Coronary artery (tissue), 2 donors: ENCODE results near the gene MEG3.

Experiments used
- DNase-seq: peaks from one replicate; pipeline ENCODE4 v3.0.0-alpha.2; 2017; ENCODE audit warnings: low spot score
- H3K27ac ChIP-seq, 2 donors: fragments of 200-600 bp; sonication (generic); one replicate each; pipeline ENCODE4 v1.5.1; 2016 to 2019
- H3K4me3 ChIP-seq: fragments of 200-600 bp; sonication (generic); 2 replicates; pipeline ENCODE4 v1.5.1; 2016; ENCODE audit warnings: mild to moderate bottlenecking, moderate library complexity
- TF ChIP-seq, protein P1 (sequence below): fragments of 200-600 bp; sonication (generic); IDR thresholded peaks from one replicate; pipeline ENCODE4 v1.5.1; 2019; ENCODE audit warnings: antibody characterized with exemption

The MEG3 gene

GRCh38 chr14:100879194-100879593 is 53.3 kb downstream of the MEG3 start:
- H3K27ac ChIP-seq, result no peak overlapping the region
- DNase-seq, result no peak
- no peak overlapping the region for H3K4me3 ChIP-seq
- TF ChIP-seq, protein P1, sequence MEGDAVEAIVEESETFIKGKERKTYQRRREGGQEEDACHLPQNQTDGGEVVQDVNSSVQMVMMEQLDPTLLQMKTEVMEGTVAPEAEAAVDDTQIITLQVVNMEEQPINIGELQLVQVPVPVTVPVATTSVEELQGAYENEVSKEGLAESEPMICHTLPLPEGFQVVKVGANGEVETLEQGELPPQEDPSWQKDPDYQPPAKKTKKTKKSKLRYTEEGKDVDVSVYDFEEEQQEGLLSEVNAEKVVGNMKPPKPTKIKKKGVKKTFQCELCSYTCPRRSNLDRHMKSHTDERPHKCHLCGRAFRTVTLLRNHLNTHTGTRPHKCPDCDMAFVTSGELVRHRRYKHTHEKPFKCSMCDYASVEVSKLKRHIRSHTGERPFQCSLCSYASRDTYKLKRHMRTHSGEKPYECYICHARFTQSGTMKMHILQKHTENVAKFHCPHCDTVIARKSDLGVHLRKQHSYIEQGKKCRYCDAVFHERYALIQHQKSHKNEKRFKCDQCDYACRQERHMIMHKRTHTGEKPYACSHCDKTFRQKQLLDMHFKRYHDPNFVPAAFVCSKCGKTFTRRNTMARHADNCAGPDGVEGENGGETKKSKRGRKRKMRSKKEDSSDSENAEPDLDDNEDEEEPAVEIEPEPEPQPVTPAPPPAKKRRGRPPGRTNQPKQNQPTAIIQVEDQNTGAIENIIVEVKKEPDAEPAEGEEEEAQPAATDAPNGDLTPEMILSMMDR, result no peak

DNA sequence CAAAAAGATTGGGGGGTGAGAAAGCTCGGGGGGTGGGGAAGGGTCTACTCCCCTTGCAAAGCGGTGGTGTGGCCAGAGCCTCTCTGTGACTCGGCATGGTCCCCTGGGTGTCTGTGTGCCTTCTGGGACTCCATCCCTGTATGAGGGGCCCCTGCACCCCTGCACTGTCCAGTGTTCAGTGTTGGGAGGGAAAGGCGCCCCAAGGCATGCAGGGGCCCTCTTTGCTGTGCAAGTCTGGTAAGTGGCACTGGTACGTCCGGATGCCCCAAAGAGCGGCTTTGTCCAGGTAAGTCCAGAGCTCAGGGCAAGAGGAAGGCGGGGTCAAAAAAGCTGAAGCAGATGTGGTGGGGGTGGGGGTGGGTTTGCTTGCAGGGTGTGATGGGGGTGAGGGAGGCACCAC is 53.9 kb downstream of the MEG3 start:
- DNase-seq, result no peak
- Histone ChIP-seq H3K27ac (no peak overlapping the region), H3K4me3 (no peak overlapping the region)
- TF ChIP-seq, protein P1, result no peak

DNA sequence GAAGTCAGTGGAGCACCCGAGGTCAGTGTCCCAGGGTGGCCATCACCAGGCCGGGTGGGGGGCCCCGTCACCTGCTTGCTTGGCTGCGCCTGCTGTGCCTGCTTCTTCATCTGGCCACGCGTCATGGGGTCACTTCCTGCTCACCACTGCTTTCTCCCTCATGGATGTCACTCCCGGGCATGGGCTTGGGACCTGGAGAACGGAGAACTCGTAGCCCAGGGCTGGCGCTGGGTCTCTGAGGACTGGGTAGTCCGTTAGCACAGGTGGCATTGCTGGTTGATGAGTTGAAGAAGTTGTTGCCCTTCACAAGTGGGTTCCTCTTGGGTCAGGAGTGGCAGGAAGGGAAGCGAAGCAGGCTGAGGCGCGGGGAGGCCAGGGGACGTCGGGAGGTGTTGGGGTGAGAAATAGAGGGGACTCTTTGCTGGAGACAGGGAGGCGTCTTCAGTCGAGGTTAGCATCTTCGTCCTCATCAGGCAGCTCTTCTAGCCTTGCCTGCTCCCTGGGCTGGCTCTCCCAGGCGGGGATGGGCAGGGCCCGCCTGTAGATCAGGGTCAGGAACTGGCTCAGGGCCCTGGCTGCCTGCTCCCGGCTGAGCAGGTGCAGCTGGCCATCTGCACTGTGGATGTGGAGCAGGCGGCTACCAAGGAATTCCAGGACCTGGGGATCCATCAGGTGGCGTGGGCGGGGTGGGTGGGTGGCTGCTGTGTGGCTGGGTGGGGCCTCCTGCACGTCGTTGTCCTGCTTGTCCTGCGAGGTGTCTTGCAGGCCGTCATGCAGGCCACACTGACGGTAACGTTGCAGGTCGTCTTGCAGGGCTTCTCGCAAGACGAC is 54.6 kb downstream of the MEG3 start:
- Histone ChIP-seq H3K4me3 (no peak overlapping the region), H3K27ac (no peak overlapping the region)
- no peak for DNase-seq
- TF ChIP-seq, protein P1, result no peak

DNA sequence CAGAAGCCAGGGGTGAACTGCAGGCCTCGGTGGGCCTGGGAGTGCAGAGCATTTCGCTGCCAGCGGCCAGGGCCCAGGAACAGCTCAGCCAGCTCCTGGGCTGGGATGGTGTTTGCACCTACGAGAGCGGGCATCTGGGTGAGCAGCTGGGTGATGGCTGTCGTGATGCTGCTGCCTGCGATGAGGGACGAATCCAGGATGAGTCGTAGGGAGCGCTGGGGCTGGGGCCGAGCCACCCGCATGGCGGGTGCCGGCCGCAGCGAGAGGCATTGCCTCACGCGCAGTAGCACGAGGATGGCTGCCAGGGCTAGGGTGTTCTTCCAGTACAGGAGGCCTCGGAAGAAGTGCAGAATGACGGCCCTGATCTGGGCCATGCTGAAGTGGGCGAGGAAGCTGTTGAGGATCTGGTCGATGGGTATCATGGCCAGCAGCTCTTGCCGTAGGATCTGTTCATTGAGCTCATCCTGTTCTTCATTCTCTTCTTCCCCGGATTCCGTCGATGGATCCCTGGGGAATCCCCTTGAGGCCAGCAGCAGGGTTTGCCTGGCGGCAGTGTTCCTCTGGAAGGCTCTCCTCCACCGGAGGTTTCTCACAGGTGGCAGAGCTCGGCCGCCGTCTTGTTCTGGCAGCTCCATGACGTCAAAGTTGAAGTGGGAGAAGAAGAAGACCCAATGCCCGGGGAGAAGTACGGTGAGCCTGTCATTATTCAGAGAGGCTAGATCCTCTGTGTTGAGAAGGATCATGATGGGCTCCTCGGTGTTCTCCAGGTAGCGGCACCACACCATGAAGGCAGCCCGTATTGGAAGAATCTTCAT is 55.5 kb downstream of the MEG3 start:
- TF ChIP-seq, protein P1, result no peak
- Histone ChIP-seq H3K27ac (no peak overlapping the region), H3K4me3 (no peak overlapping the region)
- no peak for DNase-seq

- no peak overlapping the region for H3K27ac ChIP-seq
- H3K4me3 ChIP-seq, result no peak overlapping the region
- TF ChIP-seq, protein P1, result no peak
- no peak for DNase-seq
Measured at GRCh38 chr14:100882026-100882967, 56.4 kb downstream of the MEG3 start.

DNA sequence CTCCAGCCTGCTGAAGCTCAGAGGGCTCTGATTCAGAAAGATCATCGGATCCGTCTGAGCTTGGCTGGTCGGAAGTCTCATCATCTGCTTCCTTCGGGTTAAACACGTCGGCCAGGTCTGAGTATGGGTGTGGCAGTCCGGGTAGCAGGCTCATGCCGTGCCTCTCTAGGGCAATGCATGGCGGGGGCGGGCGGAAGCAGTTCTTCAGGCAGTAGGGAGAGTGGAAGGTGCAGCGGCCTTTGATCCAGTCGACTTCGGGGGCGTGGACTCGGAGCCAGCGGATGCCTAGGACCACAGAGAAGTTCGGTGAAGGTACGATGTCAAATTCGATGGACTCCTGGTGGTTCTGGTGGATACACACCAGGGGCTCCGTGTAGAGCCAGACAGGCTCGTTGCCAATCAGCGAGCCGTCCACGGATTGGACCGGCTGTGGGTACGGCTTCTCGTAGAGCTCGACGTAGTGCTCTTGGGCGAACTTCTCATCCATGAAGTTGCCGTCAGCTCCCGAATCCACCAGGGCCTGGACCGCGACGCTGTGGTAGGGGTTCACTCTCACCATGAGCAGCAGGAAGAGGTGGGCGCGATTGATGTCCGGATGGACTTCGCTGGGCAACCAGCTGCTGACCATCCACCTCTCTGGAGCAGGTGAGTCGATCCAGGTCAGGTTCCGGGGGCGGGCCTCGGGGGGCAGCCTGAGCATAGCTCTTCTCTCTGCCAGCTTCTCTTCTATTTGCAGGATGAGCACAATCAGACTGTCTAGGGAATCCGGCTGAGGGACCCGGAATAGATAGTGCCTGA is 57.3 kb downstream of the MEG3 start:
- TF ChIP-seq, protein P1, result no peak
- Histone ChIP-seq H3K27ac (no peak overlapping the region), H3K4me3 (no peak overlapping the region)
- DNase-seq, result no peak
